PFSK-1 (cell line): ENCODE results near the gene OR8D2.

Source experiments
- POLR2AphosphoS5 ChIP-seq: IDR thresholded peaks from 2 replicates; pipeline ENCODE4 v1.6.1; 2012; ENCODE audit warnings: low read depth, mild to moderate bottlenecking, control low read depth, low read length, moderate library complexity
- REST ChIP-seq, 2 experiments: IDR thresholded peaks; 2 replicates each; pipeline versions ENCODE4 v1.6.1 to v1.8.0; 2011 to 2012; ENCODE audit warnings: low read depth in 2 of 2, low read length in 2 of 2, control low read depth in 1 of 2, inconsistent platforms in 1 of 2, mild to moderate bottlenecking in 1 of 2, moderate library complexity in 1 of 2; ENCODE audit not compliant: insufficient read depth in 1 of 2

GRCh38 chr11:124344346-124344745, 24.3 kb upstream of the OR8D2 start:
- TF ChIP-seq REST (IDR thresholded peaks at IDR 0.05; ENCODE audit: insufficient read depth in 1 of 2, low read depth in 2 of 2, low read length in 2 of 2) (no peak), POLR2AphosphoS5 (no peak)
